RWPE2 (cell line): ENCODE data around the gene PTPN2.

Source experiments
- ATAC-seq: fragments of 200-7000 bp; cut with Tn5 transposase; 3 replicates; pipeline ENCODE4 v1.9.1; 2021; ENCODE audit warnings: low read depth
- DNase-seq: peaks from one replicate; pipeline ENCODE4 v3.0.0-alpha.2; 2020; ENCODE audit warnings: low spot score
- H3K27ac ChIP-seq: fragments of 450-650 bp; 2 replicates; pipeline ENCODE4 v1.5.1; 2017; ENCODE audit warnings: mild to moderate bottlenecking; ENCODE audit not compliant: poor library complexity, severe bottlenecking
- H3K27me3 ChIP-seq: fragments of 250-450 bp; sonication (Bioruptor Pico); 2 replicates; pipeline ENCODE4 v1.5.1; 2021; ENCODE audit warnings: mild to moderate bottlenecking, moderate library complexity; ENCODE audit not compliant: insufficient read depth, poor library complexity, severe bottlenecking
- H3K36me3 ChIP-seq: fragments of 250-450 bp; sonication (Bioruptor Pico); 2 replicates; pipeline ENCODE4 v1.5.1; 2020; ENCODE audit warnings: low read depth, mild to moderate bottlenecking, moderate library complexity
- H3K4me1 ChIP-seq: fragments of 250-450 bp; sonication (Bioruptor Pico); 2 replicates; pipeline ENCODE4 v1.5.1; 2021; ENCODE audit warnings: mild to moderate bottlenecking, moderate library complexity; ENCODE audit not compliant: insufficient read depth, poor library complexity, severe bottlenecking
- H3K4me3 ChIP-seq: fragments of 250-450 bp; sonication (Bioruptor Pico); 2 replicates; pipeline ENCODE4 v1.5.1; 2021; ENCODE audit warnings: mild to moderate bottlenecking, moderate library complexity; ENCODE audit not compliant: severe bottlenecking
- H3K9me3 ChIP-seq: fragments of 250-450 bp; sonication (Bioruptor Pico); 2 replicates; pipeline ENCODE4 v1.5.1; 2021; ENCODE audit warnings: mild to moderate bottlenecking, moderate library complexity; ENCODE audit not compliant: severe bottlenecking
- CTCF ChIP-seq: fragments of 450-650 bp; IDR thresholded peaks from one replicate; pipeline ENCODE4 v1.5.1; 2017; ENCODE audit warnings: mild to moderate bottlenecking, moderate library complexity; ENCODE audit not compliant: poor library complexity, severe bottlenecking

PTPN2 gene

GRCh38 chr18:12751891-12752290 is 132.1 kb downstream of the PTPN2 start:
- DNase-seq (no peak), ATAC-seq (no peak)
- Histone ChIP-seq H3K27ac (no peak overlapping the region), H3K27me3 (no peaks in the 10 kb centered on the region), H3K4me1 (no peaks in the 10 kb centered on the region), H3K4me3 (no peak overlapping the region), H3K9me3 (no peaks in the 10 kb centered on the region), H3K36me3 (no peaks in the 10 kb centered on the region)
- no peak for TF ChIP-seq CTCF

GRCh38 chr18:12751503-12751884 is 132.5 kb downstream of the PTPN2 start:
- Histone ChIP-seq H3K27me3 (no peaks in the 10 kb centered on the region), H3K27ac (no peak overlapping the region), H3K9me3 (no peaks in the 10 kb centered on the region), H3K4me1 (no peaks in the 10 kb centered on the region), H3K4me3 (no peak overlapping the region), H3K36me3 (no peaks in the 10 kb centered on the region)
- no peak for ATAC-seq
- TF ChIP-seq CTCF = no peak
- DNase-seq = no peak

- no peak for TF ChIP-seq CTCF
- ATAC-seq (no peak), DNase-seq (no peak)
- H3K36me3 ChIP-seq = no peaks in the 10 kb centered on the region
- no peaks in the 10 kb centered on the region for H3K9me3 ChIP-seq
- H3K4me3 ChIP-seq = no peak overlapping the region
- no peaks in the 10 kb centered on the region for H3K4me1 ChIP-seq
- no peak overlapping the region for H3K27ac ChIP-seq
- no peaks in the 10 kb centered on the region for H3K27me3 ChIP-seq
Observed at GRCh38 chr18:12750715-12751502, 133.1 kb downstream of the PTPN2 start.

- TF ChIP-seq CTCF = no peak
- Histone ChIP-seq H3K36me3 (no peaks in the 10 kb centered on the region), H3K9me3 (no peaks in the 10 kb centered on the region), H3K4me1 (no peaks in the 10 kb centered on the region), H3K27ac (no peak overlapping the region), H3K4me3 (no peak overlapping the region), H3K27me3 (no peaks in the 10 kb centered on the region)
- ATAC-seq = no peak
- no peak for DNase-seq
Observed at GRCh38 chr18:12750076-12750714, 133.8 kb downstream of the PTPN2 start.

GRCh38 chr18:12749121-12749520 is 134.9 kb downstream of the PTPN2 start:
- no peak overlapping the region for H3K4me3 ChIP-seq
- no peaks in the 10 kb centered on the region for H3K27me3 ChIP-seq
- no peak for TF ChIP-seq CTCF
- H3K36me3 ChIP-seq = no peaks in the 10 kb centered on the region
- DNase-seq = no peak
- H3K4me1 ChIP-seq = peaks cover 3% of the 10 kb centered on the region
- H3K27ac ChIP-seq = no peak overlapping the region
- ATAC-seq = no peak
- H3K9me3 ChIP-seq = no peaks in the 10 kb centered on the region
